MV-4-11 (cell line): Measurements from ENCODE around the gene TEX29.

ENCODE experiments used
- DNase-seq: peaks from one replicate; lab custom pipeline; 2025; lab: John Stamatoyannopoulos, UW

Gene TEX29

DNA sequence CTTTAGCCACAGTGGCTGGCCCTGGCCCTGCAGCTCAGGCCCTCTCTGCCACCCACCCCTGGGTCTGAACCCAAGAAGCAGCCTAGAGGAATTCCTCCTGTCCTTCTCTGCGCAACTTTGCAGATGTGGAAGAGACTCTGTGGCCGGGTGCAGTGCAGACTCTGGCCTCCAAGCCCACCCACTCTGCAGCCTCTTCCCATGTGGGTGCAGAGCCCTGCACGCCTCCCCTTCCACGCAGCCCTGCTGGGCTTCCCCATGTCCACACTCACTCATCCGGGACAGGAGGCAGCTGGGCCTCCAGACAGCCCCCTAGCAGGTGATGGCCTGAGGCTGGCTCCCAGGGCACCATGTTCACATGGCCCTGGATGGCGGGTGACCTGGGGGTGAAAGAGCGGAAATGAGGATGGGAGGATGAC lies 2.5 kb downstream of the TEX29 start:
- DNase-seq = no peak

DNA sequence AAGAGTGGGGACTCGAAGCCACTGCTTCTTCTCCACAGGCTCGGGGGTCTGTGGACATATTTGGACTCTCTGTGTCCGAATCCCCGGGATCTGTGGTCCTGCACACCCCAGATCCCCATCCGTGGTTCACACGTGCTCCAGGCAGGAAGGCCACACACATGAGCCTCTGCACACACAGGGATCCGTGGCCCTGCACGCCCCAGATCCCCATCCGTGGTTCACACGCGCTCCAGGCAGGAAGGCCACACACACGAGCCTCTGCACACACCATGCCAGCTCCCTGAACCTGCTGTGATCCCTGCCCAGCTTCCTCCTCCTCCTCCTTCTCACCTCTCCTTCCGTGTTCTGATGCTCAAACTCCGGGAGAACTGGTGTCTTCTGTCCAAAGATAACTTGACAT lies 3.1 kb downstream of the TEX29 start:
- DNase-seq = no peak

DNA sequence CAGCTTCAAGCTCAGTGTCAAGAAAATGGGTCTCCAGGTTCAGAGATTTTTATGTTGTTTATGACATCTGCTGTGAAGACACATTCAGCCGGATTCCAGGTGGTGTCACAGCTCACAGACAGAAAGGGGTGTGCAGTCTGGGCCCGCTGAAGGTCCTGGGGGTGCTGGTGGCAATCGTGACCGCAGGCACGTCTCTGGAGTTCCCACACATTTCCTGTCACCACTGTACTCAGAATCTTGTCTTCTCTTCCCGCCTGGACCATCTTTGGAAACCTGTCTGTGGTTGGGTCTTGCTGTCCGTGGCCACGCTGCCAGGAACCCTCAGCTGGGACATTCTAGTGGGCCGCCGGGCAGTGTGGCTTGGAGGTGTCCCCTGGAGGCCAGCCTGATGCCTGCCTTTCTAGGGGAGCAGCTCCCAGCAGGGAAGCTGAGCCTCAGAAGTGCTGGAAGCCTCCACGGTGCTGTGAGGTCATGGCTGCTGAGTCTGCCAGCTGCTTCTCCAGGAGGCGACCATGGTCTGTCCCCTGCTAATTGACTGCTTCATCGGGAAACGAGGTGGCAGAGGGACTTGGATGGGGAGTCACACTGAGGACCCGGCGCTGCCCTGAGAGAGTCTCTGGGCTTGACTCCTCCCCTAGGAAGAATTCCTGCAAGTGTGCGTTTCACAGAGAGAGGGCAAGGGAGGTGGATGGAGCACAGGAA lies 3.7 kb downstream of the TEX29 start:
- no peak for DNase-seq

GRCh38 chr13:111324736-111325135 lies 4.3 kb downstream of the TEX29 start:
- no peak for DNase-seq

DNA sequence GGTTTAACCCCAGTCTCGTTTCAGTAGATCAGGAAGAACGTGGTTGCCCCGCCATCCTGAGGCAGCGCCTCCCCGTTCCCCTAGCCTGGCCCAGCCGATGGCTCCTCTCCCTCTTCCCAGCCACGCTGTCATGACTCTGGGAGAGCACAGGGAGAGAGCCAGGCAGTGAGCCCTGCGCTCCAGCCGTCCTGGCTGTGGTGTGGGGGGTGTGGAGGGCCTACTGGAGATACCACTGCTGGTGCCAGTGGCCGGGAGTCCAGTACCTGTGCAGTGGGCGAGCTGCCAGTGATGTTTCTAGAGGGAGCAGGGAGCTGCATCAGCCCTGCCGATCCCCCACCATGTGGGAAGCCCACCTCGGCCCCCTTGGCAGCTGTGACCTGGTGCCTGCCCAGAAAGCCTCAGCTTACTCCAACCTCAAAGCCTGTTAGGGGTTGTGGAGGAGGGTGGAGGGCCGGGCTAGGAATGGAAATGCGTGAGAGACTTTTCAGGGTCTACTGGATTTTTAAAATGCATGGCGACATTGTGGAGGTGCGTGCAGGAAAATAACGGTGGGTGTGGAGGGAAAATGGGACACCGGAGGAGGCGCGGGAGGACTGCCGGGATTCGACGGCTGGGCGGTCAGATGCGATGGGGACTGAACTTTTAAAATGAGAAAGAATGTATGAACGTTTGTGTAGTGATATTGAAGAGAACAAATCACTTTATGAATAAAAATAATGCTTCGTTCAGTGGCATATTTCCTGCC lies 4.9 kb downstream of the TEX29 start:
- no peak for DNase-seq

DNA sequence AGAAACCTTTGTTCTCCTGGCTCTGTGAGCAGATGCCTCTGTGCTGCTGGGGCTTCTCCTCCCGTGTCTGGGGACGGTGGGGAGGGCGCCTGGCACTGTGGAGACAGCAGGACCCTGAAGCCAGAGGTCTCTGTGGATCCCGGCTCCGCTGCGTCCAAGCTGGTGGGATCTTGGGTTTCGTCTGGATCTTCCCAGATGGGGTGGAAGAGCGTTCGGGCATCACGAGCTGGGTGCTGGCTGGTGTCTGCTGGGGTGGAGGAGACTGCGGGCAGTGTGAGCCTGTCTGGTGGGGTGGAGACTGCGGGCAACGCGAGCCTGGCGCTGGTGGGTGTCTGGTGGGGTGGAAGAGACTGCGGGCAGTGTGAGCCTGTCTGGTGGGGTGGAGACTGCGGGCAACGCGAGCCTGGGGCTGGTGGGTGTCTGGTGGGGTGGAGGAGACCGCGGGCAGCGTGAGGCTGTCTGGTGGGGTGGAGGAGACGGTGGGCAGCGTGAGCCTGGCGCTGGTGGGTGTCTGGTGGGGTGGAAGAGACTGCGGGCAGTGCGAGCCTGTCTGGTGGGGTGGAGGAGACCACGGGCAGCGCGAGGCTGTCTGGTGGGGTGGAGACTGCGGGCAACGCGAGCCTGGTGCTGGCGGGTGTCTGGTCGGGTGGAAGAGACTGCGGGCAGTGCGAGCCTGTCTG lies 5.6 kb downstream of the TEX29 start:
- DNase-seq = no peak

GRCh38 chr13:111326621-111326965 lies 6.2 kb downstream of the TEX29 start:
- no peak for DNase-seq

DNA sequence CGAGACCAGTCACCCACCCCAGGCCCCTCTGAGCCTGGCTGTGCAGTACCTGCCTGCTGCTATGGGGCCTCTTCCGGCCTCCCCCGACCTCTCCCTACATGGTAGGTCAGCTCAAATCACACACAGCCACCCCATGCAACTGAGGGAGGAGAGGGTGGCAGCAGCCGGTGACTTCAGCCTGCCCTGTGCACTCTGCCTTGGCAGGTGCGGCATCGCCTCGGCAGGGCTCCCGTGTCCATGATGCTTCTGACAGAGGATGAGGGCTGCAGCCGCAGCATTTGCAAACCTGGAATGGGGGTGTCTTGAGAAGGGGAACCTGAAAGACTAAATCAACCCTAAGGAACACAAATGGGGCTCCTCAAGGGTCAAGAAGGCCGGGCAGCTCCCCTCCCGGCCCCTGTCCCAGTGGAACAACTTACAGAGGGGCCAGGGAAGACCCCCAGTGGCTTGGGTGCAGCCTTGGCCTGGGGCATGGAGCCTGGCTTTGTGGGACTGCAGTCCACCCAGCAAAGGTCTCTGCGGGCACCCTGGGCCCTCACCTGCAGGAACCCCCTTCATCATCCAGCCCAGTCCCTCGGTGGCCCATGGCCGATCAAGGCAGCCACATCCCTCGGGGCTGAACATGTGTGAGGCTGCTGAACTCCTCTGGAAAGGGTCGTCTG lies 6.7 kb downstream of the TEX29 start:
- no peak for DNase-seq

- no peak for DNase-seq
Observed at GRCh38 chr13:111327730-111328573, 7.5 kb downstream of the TEX29 start.

DNA sequence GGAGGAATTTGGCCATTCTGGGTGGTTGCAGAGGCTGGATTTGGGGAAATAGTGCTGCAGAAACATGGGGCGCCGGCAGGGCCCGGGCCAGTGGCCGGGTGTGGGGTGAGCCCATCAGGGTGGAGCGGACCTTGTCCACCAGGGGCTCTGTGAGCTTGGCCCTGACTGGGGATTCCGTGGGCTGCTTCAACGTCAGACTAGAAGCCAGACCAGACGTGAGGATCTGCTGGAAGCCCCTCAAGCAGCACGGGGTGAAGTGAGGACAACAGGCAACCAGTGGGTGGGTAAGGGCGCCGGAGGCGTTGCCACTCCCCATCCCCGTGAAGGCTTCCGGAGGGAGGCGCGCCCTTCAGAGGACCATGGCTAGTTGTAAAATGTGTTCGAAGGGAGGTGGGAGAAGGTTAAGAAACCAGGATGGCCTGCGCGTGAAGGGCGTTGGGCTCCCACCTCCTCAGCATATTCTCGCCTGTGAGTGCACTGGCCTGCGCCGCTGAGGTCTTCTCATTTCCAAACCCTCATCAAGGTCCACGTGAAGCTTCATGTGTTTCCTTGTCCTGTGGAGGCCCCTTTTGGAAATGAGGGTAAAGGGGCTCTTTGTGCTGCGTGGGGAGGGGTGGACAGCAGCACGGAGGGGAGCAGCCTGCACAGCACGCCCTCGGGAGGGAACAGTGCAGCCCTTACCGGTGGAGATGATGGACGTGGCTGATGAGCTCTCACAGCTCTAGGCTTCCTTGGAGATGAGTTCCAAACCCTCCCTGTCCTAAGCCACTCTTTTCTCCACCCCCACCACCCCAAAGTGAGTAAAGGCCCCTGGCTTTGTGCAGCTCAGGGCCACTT lies 8.3 kb downstream of the TEX29 start:
- no peak for DNase-seq

DNA sequence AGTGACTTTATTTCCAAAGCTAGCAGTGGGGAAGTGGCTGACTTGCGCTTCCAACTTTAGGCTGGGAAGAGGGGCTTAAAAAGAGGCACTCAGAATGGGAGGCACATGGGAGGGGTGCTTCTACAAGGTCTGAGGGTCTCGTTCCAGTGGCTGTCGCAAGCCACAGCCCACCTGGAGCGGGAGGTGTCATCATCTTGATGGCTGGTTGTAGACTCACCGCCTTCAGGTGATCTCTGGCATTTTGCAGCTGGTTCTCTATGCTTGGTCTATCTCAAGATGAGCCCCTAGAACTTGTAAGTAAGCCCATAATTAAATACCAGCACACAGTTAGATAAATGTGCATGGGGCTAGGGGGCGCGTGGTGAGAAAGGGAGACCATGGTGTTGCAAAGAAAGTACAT lies 9.2 kb downstream of the TEX29 start:
- no peak for DNase-seq

- no peak for DNase-seq
Observed at GRCh38 chr13:111330066-111330610, 9.7 kb downstream of the TEX29 start.

- DNase-seq = no peak
Observed at GRCh38 chr13:111335298-111335697, 14.9 kb downstream of the TEX29 start.

DNA sequence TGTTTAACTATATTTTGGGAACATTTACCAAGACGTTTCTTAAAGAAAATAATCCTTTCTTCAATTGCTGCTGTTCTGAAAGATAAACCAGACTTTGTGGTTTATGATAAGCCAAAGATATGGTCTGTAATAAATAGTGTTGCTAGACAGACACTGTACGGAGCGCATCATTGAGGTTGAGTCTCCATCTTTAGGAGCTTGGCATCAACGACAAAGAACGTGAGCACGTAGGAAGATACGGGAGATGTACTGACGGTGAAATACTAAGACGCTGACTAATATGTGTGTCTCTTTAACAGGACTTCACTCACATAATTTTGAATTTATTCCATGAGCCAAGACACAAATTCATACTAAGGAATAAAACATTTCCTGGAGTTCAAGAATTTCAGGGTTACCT lies 16.2 kb downstream of the TEX29 start:
- DNase-seq = no peak

DNA sequence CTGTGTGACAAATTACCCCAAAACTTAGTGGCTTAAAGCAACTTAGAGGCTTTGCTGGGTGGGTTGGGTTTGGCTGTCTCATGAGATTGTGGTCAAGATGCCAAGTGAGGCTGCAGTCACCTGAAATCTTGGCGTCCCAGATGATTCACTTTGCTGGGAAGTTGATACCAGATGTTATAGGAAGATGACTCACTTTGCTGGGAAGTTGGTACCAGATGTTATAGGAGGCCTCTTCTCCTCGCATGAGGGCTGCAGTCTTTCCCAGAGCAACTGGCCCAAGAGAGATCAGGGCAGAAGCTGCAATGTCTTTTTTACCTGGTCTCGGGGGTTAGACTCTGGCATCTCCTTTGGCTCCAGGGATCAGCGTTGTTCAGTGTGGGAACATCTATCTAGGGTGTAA lies 16.8 kb downstream of the TEX29 start:
- no peak for DNase-seq

GRCh38 chr13:111337741-111338140 lies 17.3 kb downstream of the TEX29 start:
- no peak for DNase-seq

- DNase-seq = no peak
Observed at GRCh38 chr13:111338841-111339240, 18.4 kb downstream of the TEX29 start.

- DNase-seq = no peak
Observed at GRCh38 chr13:111339366-111340143, 19.1 kb downstream of the TEX29 start.

DNA sequence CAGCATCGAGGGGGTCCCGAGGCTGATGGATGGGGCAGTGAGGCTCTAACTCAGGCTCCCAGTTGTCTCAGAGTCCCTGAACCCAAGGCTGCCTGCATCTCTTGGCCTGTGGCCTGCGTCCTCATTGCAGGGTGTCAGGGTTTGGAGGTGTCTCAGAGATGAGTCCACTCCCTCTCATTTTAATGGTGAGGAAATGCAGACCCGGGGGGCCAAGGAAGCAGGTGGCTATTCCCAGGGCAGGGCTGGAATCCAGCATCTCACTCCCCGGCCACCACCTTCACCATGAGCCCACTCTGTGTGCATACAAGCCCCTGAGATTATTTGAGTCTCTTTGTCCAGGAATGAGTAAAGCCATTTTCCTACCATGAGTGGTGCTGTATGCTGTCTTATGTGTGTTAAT lies 21.4 kb downstream of the TEX29 start:
- no peak for DNase-seq

DNA sequence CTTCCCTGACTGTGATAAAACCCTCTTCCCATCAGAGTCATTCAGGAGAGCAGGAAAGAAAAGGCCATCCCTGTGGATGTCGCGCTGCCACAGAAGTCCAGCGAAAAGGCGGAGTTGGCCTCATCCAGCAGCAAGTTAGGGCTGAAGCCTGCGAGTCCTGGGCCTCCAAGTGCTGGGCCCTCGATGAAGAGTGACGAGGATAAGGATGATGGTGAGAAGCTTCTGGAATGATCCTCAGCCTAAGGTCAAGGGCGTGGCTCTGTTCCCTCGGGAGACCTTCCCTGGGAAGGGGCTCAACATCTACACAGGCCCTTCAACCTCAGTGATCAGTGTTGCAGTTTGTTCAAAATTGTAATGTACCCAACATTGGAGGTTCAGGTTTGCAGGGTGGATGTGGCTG lies 22.3 kb downstream of the TEX29 start:
- no peak for DNase-seq
